ENCODE data around the gene DVL2. TPM values are rescaled to one million over a fixed set of nuclear protein-coding genes. Genes with fewer than 3 reads are reported as not detected.

Gene DVL2
- 28.6 and 37.0 TPM in 2 replicates for total RNA-seq

DNA sequence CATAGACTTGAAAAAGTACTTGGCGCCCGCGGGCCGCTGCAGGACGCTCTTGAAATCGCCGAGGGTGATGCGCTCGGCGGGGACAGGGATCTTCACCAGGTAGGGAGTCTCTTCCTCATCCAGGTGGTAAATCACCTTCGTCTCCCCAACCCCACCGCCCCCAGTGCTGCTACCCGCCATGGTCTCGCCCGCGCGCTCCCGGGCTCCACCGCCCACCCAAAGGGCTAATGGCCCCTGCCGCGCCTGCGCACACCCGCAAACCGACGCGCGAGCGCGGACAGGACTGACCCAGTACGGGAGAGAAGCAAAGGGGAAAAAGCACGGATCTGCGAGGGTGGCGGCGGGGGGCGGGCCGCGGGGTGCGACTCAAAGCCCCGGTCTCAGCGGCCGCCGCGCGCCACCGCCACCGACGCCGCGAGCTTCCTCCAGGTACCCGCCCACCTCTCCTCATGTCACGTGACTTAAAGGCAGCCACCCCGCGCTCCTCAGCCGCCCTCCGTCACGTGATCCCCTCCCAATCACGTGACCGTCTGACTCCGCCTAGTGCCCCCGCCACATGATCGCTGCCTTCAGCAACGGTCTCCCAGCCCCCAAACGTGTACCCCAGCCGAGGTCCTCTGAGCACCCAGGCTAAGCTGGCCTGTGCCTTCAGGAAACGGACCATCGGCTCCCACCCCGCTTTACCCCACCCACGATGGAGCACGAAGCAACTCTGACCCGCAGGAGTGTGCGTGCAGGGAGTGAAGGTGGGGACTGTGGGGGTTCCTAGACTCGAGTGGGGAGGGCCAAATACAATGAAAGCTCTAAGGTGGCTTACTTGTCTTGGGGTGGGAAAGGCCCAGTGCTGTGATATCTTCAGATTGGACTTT lies at the start of gene DVL2:
TSS of gene DVL2 (minus strand) at position 435 of the 869 bp plus-strand sequence. CDS start at position 180, 255 bp downstream.
- peak; percentile 88 to 96 for DNase-seq (ENCODE audit: low read depth in 2 of 2)

DNA sequence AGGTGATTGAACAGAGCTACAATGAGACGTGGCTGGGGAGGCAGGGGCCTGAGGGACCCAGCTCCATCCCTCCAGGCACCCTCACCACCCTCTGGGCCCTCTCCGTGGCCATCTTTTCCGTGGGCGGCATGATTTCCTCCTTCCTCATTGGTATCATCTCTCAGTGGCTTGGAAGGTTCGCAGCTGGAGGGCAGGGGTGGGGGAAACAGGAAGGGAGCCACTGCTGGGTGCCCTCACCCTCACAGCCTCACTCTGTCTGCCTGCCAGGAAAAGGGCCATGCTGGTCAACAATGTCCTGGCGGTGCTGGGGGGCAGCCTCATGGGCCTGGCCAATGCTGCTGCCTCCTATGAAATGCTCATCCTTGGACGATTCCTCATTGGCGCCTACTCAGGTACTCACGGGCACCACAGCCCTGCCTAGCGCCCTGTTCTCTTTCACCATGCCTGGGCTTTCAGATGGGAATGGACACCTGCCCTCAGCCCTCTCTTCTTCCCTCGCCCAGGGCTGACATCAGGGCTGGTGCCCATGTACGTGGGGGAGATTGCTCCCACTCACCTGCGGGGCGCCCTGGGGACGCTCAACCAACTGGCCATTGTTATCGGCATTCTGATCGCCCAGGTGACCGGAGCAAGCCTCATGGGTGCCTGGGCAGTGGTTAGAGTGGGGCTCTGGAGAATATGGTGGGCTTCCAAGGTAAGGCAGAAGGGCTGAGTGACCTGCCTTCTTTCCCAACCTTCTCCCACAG lies 49.3 kb upstream of the DVL2 start:
- DNase-seq (ENCODE audit: low read depth in 2 of 2), result no peak

GRCh38 chr17:7282752-7283321 lies 48.5 kb upstream of the DVL2 start:
- DNase-seq (ENCODE audit: low read depth in 2 of 2), result no peak

GRCh38 chr17:7281953-7282751 lies 47.8 kb upstream of the DVL2 start:
- no peak for DNase-seq (ENCODE audit: low read depth in 2 of 2)

DNA sequence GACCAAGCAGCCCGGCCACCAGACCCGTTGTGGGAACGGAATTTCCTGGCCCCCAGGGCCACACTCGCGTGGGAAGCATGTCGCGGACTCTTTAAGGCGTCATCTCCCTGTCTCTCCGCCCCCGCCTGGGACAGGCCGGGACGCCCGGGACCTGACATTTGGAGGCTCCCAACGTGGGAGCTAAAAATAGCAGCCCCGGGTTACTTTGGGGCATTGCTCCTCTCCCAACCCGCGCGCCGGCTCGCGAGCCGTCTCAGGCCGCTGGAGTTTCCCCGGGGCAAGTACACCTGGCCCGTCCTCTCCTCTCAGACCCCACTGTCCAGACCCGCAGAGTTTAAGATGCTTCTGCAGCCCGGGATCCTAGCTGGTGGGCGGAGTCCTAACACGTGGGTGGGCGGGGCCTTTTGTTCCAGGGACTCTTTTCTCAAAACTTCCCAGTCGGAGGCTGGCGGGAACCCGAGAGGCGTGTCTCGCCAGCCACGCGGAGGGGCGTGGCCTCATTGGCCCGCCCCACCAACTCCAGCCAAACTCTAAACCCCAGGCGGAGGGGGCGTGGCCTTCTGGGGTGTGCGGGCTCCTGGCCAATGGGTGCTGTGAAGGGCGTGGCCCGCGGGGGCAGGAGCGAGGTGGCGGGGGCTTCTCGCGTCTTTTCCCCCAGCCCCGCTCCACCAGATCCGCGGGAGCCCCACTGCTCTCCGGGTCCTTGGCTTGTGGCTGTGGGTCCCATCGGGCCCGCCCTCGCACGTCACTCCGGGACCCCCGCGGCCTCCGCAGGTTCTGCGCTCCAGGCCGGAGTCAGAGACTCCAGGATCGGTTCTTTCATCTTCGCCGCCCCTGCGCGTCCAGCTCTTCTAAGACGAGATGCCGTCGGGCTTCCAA lies 47.0 kb upstream of the DVL2 start, which contains the start of gene SLC2A4:
TSS of gene SLC2A4 (plus strand) at position 645 of the 879 bp plus-strand sequence. CDS start at position 862, 217 bp downstream.
- DNase-seq (ENCODE audit: low read depth in 2 of 2), result peak; percentile 87 to 95

DNA sequence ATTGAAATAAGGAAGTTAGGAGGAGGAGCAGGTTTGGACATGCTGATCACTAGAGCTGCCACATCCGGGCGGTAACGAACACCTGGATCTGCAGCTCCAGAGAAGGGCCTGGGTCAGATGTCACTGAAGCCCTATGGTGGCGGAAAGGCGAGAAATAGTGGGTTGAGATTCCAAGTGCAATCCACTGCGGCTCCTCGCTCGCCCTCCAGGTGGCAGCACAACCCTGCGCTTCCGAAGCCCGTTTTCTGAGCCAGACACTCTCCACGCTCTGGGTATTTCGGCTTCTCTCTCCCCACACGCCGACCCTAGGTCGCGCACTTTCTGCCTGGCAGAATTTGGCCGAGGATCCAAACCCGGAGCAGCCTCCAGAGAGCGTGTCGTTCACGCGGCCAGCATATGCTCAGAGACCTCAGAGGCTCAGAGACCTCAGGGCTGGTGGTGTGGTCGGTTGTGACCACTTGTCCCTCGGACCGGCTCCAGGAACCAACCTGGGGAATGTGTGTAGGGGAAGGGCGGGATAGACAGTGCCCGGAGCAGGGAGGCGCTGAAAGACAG lies 46.3 kb upstream of the DVL2 start:
- DNase-seq (ENCODE audit: low read depth in 2 of 2), result peak; percentile 52 to 76

- no peak for DNase-seq (ENCODE audit: low read depth in 2 of 2)
These were observed 45.1 kb upstream of the DVL2 start for GRCh38 chr17:7279448-7279847.

GRCh38 chr17:7266784-7267183 lies 32.5 kb upstream of the DVL2 start:
- no peak for DNase-seq (ENCODE audit: low read depth in 2 of 2)

DNA sequence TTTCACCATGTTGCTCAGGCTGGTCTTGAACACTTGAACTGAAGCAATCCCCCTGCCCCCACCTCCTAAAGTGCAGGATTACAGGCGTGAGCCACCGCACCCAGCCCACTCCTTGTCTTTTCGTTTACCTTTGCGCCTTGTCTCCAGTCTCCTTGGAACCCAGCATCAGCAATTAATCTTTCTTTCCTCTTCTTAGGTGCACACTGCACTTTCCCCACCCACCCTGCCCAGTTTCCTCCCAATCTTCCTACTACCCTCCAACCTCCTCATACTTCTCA lies 29.4 kb upstream of the DVL2 start:
- DNase-seq (ENCODE audit: low read depth in 2 of 2), result no peak

- no peak for DNase-seq (ENCODE audit: low read depth in 2 of 2)
These were observed 28.9 kb upstream of the DVL2 start for GRCh38 chr17:7262935-7263800.

GRCh38 chr17:7262192-7262934 lies 28.0 kb upstream of the DVL2 start, which contains the start of gene CLDN7:
CLDN7 (minus strand) TSS chr17:7262478; CDS start chr17:7262043, 435 bp downstream.
- DNase-seq (ENCODE audit: low read depth in 2 of 2), result no peak

DNA sequence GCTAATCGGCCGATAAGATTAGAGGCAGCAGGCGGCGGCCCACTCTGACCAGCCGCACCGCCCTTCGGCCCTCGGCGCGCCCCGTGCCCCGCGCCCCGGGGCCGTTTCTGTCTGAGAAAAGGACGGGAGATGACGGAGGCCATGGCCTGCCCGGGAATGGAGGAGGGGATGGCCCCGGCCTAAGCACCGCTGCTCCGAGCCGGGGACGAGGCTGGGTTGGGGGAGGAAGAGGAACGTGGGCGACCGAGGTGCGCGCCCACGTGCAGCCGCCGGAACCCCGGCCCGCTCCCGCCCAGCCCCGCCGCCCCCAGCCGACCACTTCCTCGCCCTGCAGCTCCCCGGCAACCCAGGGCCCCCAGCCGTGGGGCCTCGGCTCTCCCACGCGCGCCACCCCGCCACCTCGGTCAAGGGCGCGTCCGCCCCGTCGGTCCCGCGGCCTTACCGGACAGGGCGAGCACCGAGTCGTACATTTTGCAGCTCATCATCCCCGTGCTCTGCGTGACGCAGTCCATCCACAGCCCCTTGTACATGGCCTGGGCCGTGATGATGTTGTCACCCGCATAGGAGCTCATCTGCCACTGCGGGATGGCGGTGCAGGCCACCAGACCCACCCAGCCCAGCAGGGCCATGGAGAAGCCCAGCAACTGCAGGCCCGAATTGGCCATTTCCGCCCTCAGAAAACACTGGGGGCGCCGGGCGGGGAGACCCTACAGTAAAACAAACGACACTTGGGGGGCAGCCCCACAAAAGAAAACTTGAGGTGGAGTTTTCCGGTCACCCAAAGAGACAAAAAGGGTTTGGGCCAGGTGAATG lies 27.3 kb upstream of the DVL2 start:
- DNase-seq (ENCODE audit: low read depth in 2 of 2), result no peak

DNA sequence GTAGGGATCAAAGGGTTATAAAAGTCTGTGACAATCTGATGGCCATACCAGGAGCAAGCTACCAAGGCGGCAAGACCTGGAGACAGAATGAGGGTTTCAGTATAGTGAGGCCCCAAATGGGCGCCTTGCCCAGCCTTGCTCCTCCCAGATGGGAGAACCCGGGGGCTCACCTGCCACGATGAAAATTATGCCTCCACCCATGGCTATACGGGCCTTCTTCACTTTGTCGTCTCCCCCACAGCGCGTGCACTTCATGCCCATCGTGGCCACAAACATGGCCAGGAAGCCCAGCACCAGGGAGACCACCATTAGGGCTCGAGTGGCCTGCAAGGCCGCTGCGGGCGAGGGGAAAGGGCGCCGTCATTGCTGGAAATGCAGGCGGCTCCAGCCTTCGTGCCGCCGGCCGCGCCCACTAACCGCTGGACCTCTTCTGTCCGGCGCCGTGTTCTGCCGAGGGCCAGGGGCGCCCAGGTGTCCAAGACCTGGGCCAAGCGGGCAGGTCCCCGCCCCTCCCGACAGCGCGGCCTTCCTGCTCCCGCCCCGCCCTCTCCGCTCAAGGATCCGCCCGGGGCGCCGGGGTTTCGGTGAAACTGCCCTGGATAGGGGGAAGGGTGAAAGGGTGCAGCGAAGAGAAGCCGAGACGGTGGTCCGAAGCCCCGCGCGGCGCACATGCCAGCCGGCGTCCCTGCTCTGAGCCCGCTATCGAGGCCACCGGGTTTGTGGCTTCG lies 26.5 kb upstream of the DVL2 start:
- peak in 1 of 2 donors; percentile 24 for DNase-seq (ENCODE audit: low read depth in 2 of 2)

DNA sequence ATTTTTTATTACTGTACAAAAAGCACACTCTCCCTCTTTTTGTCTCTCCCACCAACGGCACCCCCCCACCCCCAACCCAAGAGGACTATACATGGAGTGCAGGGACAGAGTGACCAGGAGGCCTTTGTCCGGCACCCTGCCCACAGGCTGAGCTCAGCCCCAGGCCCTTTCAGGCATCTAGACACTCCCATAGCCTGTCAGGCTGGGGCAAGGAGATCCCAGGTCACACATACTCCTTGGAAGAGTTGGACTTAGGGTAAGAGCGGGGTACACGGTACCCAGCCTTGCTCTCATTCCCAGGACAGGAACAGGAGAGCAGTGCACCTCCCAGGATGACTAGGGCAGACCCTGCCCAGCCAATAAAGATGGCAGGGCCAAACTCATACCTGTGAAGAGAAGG lies 25.8 kb upstream of the DVL2 start:
- no peak for DNase-seq (ENCODE audit: low read depth in 2 of 2)

GRCh38 chr17:7259555-7259889 lies 25.2 kb upstream of the DVL2 start:
- DNase-seq (ENCODE audit: low read depth in 2 of 2), result no peak

GRCh38 chr17:7258731-7259554 lies 24.6 kb upstream of the DVL2 start:
- DNase-seq (ENCODE audit: low read depth in 2 of 2), result no peak
